ENCODE measurements around the gene RBM4. TPM values are rescaled to one million over a fixed set of nuclear protein-coding genes. Genes with fewer than 3 reads are reported as not detected.

RBM4 gene
- total and polyA plus RNA-seq, 12 donors, result 70.0 to 243 (median 138) TPM

DNA sequence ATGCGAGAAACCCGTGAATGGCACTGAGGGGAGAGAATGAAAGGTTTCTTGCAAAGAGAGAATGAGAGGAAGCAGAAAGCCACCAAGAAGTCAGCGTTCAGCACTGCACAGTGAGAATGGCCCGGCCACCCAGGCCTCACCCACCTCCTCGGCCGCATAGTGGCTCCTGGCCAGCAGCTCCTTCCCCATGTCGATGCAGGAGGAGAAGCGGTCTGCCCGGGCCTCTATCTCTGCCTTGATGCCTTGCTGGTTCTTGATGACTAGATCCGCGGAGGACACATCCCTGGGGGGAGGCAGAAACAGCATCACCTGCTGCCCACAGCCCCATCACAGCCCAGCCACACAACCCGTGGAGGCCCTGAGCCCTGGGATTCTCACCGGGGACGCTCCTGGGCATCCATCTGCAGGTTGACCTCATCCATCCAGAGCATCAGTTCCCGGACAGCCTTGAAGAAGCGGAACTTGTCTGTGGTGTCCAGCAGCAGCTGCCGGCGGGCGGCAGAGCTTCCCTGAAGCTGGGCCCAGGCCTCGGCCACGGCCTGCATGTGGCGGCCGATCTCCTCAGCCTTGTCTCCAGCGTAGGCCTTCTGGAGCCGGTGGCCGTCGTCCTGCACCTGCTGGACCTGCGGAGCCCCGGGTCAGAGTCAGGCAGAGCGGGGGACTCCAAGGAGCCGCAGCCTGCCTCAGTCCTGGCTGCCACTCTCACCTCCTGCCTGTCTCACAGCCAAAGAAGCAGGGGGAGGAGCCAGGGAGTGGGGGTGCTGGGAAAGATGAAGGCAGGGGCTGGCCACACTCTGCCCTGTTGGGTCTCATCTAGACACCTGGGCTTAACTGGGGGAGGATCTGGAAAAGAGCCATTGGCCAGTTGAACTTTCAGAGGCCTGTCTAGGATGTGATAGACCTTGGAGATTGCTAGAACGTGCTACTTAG, 51.4 kb downstream of the RBM4 start:
- Histone ChIP-seq H3K9me3 (replicated peaks in 1 of 3) (no peaks in the 10 kb centered on the region), H3K4me3 (no peak overlapping the region), H3K36me3 (replicated peaks in 1 of 2) (peaks cover 0 to 15% of the 10 kb centered on the region in 2 donors), H3K27me3 (no peaks in the 10 kb centered on the region), H3K27ac (no peak overlapping the region), H3K4me1 (replicated peaks in 1 of 2) (peaks cover 3 to 10% of the 10 kb centered on the region in 2 donors)
- intact Hi-C loops (cut with DNase I), result loop anchor here (5.0 to 10.0 kb wide), 3 partner anchors 127 to 285 kb away; partner anchors contain the start of gene C11orf86 (in 1 of the 2)
- TF ChIP-seq, protein P1, sequence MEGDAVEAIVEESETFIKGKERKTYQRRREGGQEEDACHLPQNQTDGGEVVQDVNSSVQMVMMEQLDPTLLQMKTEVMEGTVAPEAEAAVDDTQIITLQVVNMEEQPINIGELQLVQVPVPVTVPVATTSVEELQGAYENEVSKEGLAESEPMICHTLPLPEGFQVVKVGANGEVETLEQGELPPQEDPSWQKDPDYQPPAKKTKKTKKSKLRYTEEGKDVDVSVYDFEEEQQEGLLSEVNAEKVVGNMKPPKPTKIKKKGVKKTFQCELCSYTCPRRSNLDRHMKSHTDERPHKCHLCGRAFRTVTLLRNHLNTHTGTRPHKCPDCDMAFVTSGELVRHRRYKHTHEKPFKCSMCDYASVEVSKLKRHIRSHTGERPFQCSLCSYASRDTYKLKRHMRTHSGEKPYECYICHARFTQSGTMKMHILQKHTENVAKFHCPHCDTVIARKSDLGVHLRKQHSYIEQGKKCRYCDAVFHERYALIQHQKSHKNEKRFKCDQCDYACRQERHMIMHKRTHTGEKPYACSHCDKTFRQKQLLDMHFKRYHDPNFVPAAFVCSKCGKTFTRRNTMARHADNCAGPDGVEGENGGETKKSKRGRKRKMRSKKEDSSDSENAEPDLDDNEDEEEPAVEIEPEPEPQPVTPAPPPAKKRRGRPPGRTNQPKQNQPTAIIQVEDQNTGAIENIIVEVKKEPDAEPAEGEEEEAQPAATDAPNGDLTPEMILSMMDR (IDR thresholded peaks at IDR 0.05), result no peak
- no peak for TF ChIP-seq POLR2A (IDR thresholded peaks at IDR 0.05)
- WGBS, 4 donors, result 90 to 94% (median 93%) methylated on average over 9 to 32 of the region's 32 CpGs
- no peak for DNase-seq

DNA sequence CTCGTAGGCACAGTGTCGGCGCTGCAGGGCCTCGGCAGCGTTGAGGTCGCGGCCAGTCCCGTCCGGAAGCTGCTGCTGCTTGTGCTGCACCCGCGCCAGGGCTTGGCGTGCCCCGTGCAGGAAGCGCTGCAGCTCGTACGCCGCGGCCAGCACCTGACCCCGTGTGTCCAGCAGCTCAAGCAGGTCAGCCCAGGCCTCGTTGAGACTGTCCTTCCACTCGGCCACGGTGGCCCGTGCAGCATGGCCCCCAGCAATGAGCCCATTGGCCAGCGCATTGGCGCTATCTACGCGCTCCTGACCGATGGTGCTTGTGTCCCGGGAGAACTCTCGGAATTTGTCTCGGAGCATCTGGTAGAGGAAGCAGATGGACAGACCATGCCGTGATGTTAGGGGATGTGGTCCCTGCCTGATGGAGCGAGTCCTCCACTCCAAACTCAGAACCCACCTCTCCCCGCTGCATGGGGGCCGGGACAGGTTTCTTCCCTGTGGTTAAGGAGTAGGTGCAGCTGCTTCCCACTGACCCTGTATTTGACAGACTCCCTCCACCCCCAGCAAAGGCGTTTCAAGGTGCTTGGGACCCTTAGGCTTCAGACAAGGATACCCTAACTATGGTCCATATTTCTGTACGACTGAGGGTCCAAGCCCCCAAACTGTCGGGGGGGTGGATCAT, 52.9 kb downstream of the RBM4 start:
- H3K4me1 ChIP-seq (replicated peaks in 1 of 2), result peaks cover 3 to 10% of the 10 kb centered on the region in 2 donors
- H3K4me3 ChIP-seq, result no peak overlapping the region
- peaks cover 0 to 15% of the 10 kb centered on the region in 2 donors for H3K36me3 ChIP-seq (replicated peaks in 1 of 2)
- no peaks in the 10 kb centered on the region for H3K27me3 ChIP-seq
- DNase-seq, result peak in 1 of 7 donors; percentile 47
- intact Hi-C loops (cut with DNase I), result loop anchor here (5.0 to 10.0 kb wide), 3 partner anchors 126 to 283 kb away; partner anchors contain the start of gene C11orf86 (in 1 of the 2)
- 89 to 93% (median 93%) methylated on average over 12 to 38 of the region's 38 CpGs for WGBS, 4 donors
- TF ChIP-seq, protein P1 (IDR thresholded peaks at IDR 0.05), result no peak
- H3K9me3 ChIP-seq (replicated peaks in 1 of 3), result no peaks in the 10 kb centered on the region
- no peak overlapping the region for H3K27ac ChIP-seq

DNA sequence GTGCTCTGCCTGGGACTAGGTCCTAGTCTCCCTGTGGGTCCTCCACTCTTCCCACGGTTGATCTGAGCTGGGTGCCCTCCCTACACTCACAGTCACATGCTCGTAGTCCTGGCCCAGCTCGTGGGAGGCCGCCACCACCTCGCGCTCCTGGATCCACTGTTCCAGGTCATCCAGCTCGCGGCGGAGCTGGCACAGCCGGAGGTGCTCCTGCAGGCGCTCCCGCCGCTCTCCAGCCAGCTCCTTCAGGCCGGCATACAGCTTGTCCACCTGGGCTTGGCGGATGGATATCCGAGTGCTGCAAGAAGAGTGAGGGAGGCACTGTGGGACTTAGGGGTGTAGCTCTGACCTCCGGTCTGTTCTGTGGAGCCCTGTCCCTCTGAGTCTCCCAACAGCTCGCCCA, 53.9 kb downstream of the RBM4 start:
- Histone ChIP-seq H3K36me3 (replicated peaks in 1 of 2) (peaks cover 0 to 15% of the 10 kb centered on the region in 2 donors), H3K4me3 (no peak overlapping the region), H3K27me3 (no peaks in the 10 kb centered on the region), H3K4me1 (replicated peaks in 1 of 2) (peaks cover 3 to 10% of the 10 kb centered on the region in 2 donors), H3K9me3 (replicated peaks in 1 of 3) (no peaks in the 10 kb centered on the region), H3K27ac (no peak overlapping the region)
- TF ChIP-seq, protein P1 (IDR thresholded peaks at IDR 0.05), result no peak
- TF ChIP-seq POLR2A (IDR thresholded peaks at IDR 0.05), result no peak
- WGBS, 4 donors, result 91 to 96% (median 93%) methylated on average over 9 to 18 of the region's 18 CpGs
- DNase-seq, result no peak
- intact Hi-C loops (cut with DNase I), result loop anchor here (5.0 to 10.0 kb wide), 3 partner anchors 125 to 282 kb away; partner anchors contain the start of gene C11orf86 (in 1 of the 2)

DNA sequence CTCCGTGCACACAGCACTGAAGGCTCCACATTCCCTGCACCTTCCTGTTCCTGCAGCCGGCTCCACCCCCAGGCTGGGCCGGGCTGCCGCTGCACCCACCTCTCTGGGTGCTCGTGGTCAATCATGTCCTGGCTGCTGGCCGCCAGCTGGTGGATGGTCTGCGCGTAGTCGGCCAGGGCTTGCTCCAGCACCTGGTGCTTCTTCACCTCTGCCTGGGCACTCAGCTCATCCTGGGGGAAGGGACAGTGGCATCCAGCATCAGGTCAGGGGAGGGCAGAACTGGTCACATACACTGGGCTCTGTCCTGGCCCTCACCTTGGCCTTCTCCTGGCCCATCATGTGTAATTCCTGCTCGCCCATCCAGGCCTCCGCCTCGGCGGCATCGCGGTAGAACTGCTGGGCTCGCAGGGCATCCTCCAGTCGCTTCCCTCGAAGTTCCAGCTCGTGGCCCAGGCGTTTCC, 54.4 kb downstream of the RBM4 start:
- Histone ChIP-seq H3K4me3 (no peak overlapping the region), H3K27me3 (no peaks in the 10 kb centered on the region), H3K36me3 (replicated peaks in 1 of 2) (peaks cover 0 to 13% of the 10 kb centered on the region in 2 donors), H3K27ac (no peak overlapping the region), H3K4me1 (replicated peaks in 1 of 2) (peaks cover 3 to 10% of the 10 kb centered on the region in 2 donors), H3K9me3 (replicated peaks in 1 of 3) (no peaks in the 10 kb centered on the region)
- 87 to 90% (median 89%) methylated on average over 14 to 20 of the region's 20 CpGs for WGBS, 4 donors
- no peak for TF ChIP-seq POLR2A (IDR thresholded peaks at IDR 0.05)
- TF ChIP-seq, protein P1 (IDR thresholded peaks at IDR 0.05), result no peak
- no peak for DNase-seq
- intact Hi-C loops (cut with DNase I), result loop anchor here (5.0 to 10.0 kb wide), 3 partner anchors 124 to 282 kb away; partner anchors contain the start of gene C11orf86 (in 1 of the 2)

Measured in adrenal gland (tissue), 12 donors.